ENCODE results near the gene FTSJ3.
"Not testable (repeated sequence)": the region's sequence is repeated elsewhere in the genome, so short reads cannot be mapped to it uniquely, and the experiment has no call there.

Gene FTSJ3

DNA sequence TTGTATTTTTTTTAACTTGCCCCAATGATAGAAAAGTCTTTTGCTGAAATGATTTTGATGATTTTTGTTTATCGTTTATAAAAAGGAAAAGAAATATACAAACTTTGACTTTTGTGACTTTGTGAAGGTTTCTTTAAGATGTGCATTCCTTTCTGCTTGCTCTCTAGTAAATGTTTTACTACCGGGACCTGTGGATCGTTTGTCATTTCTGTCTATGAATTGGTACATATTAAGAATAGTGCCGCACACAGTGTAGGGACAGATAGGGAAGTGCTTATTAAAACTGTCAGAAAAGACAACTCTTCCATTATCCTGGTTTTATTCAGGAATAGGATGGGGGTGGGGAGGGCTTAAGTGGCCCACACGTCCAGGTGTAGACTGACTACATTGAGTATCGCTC is 8.3 kb downstream of the FTSJ3 start:
- H3K27me3 ChIP-seq, result no peaks in the 10 kb centered on the region
- TF ChIP-seq Cebpa-rat (IDR thresholded peaks at IDR 0.05), result no peak
- no peaks in the 10 kb centered on the region for H3K9me3 ChIP-seq
- peaks cover 67% of the 10 kb centered on the region for H4K20me1 ChIP-seq
- H3K4me3 ChIP-seq, result peak overlapping the region; percentile 54
- H3K4me2 ChIP-seq, result peak overlapping the region; percentile 89
- H3K27ac ChIP-seq, result peak overlapping the region; percentile 82
- peaks cover 100% of the 10 kb centered on the region for H3K36me3 ChIP-seq
- H3K9ac ChIP-seq, result peak overlapping the region; percentile 60
- H3K4me1 ChIP-seq, result peaks cover 60% of the 10 kb centered on the region

DNA sequence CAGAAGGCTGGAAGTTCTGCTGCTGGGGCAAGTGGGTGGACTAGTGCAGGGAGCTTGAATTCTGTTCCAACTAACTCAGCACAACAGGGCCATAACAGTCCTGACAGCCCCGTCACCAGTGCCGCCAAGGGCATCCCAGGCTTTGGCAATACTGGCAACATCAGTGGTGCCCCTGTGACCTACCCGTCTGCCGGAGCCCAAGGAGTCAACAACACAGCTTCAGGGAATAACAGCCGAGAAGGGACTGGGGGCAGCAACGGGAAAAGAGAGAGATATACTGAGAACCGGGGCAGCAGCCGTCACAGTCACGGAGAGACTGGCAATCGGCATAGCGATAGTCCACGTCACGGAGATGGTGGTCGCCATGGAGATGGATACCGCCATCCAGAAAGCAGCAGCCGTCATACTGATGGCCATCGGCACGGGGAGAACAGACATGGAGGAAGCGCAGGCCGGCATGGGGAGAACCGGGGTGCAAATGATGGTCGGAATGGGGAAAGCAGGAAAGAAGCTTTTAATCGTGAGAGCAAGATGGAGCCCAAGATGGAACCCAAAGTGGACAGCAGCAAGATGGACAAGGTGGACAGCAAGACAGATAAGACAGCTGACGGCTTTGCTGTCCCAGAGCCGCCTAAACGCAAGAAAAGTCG is 9.6 kb downstream of the FTSJ3 start:
- Histone ChIP-seq H3K27ac (no peak overlapping the region), H3K4me3 (no peak overlapping the region), H3K4me2 (peak overlapping the region; percentile 89; the same call in 1 of the 2 replicates), H4K20me1 (peaks cover 64% of the 10 kb centered on the region), H3K9ac (no peak overlapping the region), H3K36me3 (peaks cover 100% of the 10 kb centered on the region), H3K4me1 (peaks cover 48% of the 10 kb centered on the region), H3K27me3 (no peaks in the 10 kb centered on the region), H3K9me3 (no peaks in the 10 kb centered on the region)
- no peak for TF ChIP-seq Cebpa-rat (IDR thresholded peaks at IDR 0.05)

DNA sequence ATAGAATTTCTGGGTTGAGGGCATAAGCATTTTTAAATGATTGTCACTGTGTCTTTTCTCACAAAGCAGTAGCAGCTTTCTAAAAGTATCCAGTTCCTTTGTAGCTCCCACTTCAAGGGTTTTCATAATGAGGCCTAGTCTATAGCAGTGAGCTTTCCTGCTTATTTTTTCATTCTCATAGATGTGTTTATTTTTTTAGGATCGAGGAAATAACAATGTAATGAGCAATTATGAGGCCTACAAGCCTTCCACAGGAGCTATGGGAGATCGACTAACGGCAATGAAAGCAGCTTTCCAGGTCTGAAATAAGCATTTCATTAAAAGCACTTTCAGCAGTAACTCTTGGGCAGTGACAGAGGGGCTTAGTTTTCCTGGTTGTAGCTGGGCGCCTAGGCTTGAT is 10.8 kb downstream of the FTSJ3 start:
- TF ChIP-seq Cebpa-rat (IDR thresholded peaks at IDR 0.05), result no peak
- Histone ChIP-seq H3K4me3 (no peak overlapping the region), H3K36me3 (peaks cover 100% of the 10 kb centered on the region), H3K27me3 (no peaks in the 10 kb centered on the region), H3K9me3 (no peaks in the 10 kb centered on the region), H3K4me2 (no peak overlapping the region), H3K4me1 (peaks cover 36% of the 10 kb centered on the region), H3K9ac (no peak overlapping the region; the same call in 1 of the 2 replicates), H3K27ac (no peak overlapping the region), H4K20me1 (peaks cover 52% of the 10 kb centered on the region)

DNA sequence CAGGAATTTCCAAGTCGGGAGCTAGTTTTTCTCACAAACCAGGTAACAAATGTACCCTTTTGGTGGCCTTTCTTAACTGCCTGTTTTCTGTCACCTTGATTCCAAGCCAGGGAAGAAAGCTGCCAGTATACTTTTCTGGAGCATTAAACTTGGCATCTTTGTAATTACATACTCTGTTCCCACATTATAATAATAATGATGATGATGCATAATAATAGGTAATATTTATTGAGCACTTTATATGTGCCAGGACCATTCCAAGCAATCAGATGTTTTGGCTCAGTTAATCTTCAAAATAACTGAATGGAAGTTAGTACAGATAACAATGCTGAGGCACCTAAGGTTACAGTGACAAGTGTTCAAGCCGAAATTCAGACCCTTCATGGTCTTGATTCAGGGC is 11.3 kb downstream of the FTSJ3 start:
- Histone ChIP-seq H3K4me2 (no peak overlapping the region), H3K36me3 (peaks cover 100% of the 10 kb centered on the region), H4K20me1 (peaks cover 46% of the 10 kb centered on the region), H3K27me3 (no peaks in the 10 kb centered on the region), H3K4me1 (peaks cover 30% of the 10 kb centered on the region), H3K9ac (no peak overlapping the region), H3K4me3 (no peak overlapping the region), H3K27ac (no peak overlapping the region), H3K9me3 (no peaks in the 10 kb centered on the region)
- no peak for TF ChIP-seq Cebpa-rat (IDR thresholded peaks at IDR 0.05)

DNA sequence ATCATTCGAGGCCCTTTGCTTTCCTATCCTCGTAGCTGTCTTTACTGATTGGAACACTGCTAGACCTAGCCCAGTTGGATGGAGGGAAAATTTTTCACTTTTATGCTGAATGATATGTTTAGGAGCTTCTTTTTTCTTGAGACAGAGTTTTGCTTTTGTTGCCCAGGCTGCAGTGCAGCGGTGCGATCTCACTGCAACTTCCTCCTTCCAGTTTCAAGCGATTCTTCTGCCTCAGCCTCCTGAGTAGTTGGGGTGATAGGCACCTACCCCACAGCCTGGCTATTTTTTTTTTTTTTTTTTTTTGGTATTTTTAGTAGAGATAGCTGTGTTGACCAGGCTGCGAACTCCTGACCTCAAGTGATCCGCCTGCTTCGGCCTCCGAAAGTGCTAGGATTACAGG is 17.5 kb downstream of the FTSJ3 start:
- Histone ChIP-seq H3K4me2 (no peak overlapping the region), H3K27ac (no peak overlapping the region), H3K9ac (no peak overlapping the region; the same call in 1 of the 2 replicates), H3K36me3 (peaks cover 99% of the 10 kb centered on the region), H3K27me3 (no peaks in the 10 kb centered on the region), H3K4me3 (no peak overlapping the region), H3K9me3 (no peaks in the 10 kb centered on the region), H4K20me1 (0 out of 2 replicates have a peak, but pooled peaks cover 40% of the 10 kb centered on the region), H3K4me1 (no peaks in the 10 kb centered on the region)
- TF ChIP-seq Cebpa-rat (IDR thresholded peaks at IDR 0.05), result no peak

DNA sequence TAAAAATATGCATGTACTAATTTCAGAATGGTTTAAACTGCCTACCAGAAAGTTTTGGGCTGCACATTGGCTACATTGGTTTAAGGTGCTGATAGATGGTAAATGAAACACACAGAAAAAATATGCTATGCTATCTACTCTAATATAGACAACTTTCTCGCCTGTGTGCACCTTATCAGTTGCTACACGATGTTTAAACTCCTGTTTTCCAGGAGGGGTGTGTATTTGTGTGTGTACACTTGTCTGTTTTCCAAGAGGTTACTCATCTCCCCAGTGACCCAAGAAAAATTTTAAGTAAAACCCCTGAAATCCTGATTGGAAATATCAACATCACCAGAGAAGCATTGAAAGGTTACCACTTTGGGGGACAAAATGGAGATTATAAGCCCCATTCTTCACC is 21.9 kb downstream of the FTSJ3 start:
- H3K9ac ChIP-seq, result no peak overlapping the region
- H3K4me3 ChIP-seq, result no peak overlapping the region
- H3K4me1 ChIP-seq, result no peaks in the 10 kb centered on the region
- no peaks in the 10 kb centered on the region for H3K27me3 ChIP-seq
- H3K27ac ChIP-seq, result no peak overlapping the region
- H3K4me2 ChIP-seq, result no peak overlapping the region
- no peaks in the 10 kb centered on the region for H3K9me3 ChIP-seq
- TF ChIP-seq Cebpa-rat (IDR thresholded peaks at IDR 0.05), result no peak
- peaks cover 99% of the 10 kb centered on the region for H3K36me3 ChIP-seq
- H4K20me1 ChIP-seq, result peaks cover 51% of the 10 kb centered on the region; the same call in 1 of the 2 replicates

DNA sequence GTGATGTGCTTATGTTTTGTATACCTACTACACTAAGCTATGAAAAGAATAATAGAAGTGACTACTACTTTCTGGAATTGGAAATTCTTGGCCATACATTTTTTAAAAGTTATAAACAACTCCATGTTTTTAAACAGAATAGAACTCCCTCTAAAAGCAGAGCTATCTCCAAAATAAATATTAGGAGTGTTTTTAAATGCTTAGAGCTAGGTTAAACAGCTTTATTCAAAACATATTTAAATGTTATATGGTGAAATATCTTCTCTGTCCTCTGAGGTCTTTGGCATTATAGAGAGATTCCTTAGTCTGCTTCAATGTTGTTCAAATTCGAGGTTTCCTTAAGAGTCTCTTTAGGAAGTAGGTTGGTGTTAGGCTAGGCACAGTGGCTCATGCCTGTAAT is 23.1 kb downstream of the FTSJ3 start:
- Histone ChIP-seq H3K27ac (no peak overlapping the region), H4K20me1 (peaks cover 55% of the 10 kb centered on the region), H3K9ac (no peak overlapping the region), H3K9me3 (no peaks in the 10 kb centered on the region), H3K4me1 (no peaks in the 10 kb centered on the region), H3K4me2 (no peak overlapping the region), H3K27me3 (no peaks in the 10 kb centered on the region), H3K36me3 (peaks cover 99% of the 10 kb centered on the region), H3K4me3 (no peak overlapping the region)
- no peak for TF ChIP-seq Cebpa-rat (IDR thresholded peaks at IDR 0.05)

DNA sequence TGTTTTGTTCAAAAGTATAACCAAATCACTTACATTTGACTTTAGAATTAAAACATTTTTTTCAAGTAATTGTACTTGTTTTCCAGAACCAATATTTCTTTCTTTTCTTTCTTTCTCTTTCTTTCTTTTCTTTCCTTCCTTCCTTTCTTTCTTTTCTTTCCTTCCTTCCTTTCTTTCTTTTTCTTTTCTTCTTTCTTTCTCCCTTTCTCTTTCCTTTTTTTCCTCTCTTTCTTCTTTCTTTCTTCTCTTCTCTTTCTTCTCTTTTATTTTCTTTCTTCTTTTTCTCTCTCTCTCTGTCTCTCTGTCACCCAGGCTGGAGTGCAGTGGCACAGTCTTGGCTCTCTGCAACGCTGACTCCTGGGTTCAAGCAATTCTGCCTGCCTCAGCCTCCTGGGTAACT is 26.7 kb downstream of the FTSJ3 start:
- no peak for TF ChIP-seq Cebpa-rat (IDR thresholded peaks at IDR 0.05)
- no peak overlapping the region for H3K27ac ChIP-seq
- H3K27me3 ChIP-seq, result no peaks in the 10 kb centered on the region
- no peak overlapping the region for H3K9ac ChIP-seq
- H3K4me1 ChIP-seq, result no peaks in the 10 kb centered on the region
- H3K9me3 ChIP-seq, result no peaks in the 10 kb centered on the region
- H3K4me3 ChIP-seq, result no peak overlapping the region
- peaks cover 66% of the 10 kb centered on the region for H4K20me1 ChIP-seq
- no peak overlapping the region for H3K4me2 ChIP-seq
- peaks cover 100% of the 10 kb centered on the region for H3K36me3 ChIP-seq

DNA sequence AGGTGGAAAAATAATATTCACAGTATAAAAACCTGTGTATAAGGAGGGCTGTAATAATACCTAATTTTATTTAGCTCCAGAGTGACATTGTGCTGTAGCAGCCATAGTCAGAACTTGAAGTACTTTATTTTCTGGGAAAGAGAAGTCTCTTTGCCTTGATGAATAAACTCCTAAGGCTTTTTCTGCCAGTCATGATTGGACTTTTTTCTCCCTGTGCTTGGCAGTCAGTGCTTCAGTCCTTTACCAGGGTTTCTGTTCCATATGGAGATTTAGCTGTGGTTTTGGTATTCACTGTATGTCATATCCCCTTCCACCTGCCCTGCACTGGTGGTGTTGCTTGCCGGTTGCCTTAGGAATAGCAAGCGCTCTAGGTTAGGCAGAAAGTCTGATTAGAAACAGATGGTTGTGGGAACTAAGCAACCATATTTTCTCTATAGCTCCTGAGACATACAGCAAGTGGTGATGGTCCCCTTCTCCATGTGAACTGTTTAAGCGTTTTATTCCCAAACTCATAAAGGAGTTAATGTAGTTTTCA is 28.8 kb downstream of the FTSJ3 start:
- no peak overlapping the region for H3K27ac ChIP-seq
- no peaks in the 10 kb centered on the region for H3K27me3 ChIP-seq
- H3K4me1 ChIP-seq, result no peaks in the 10 kb centered on the region
- no peak overlapping the region for H3K9ac ChIP-seq
- H3K4me3 ChIP-seq, result no peak overlapping the region
- H3K36me3 ChIP-seq, result peaks cover 99% of the 10 kb centered on the region
- H3K4me2 ChIP-seq, result no peak overlapping the region
- no peaks in the 10 kb centered on the region for H3K9me3 ChIP-seq
- TF ChIP-seq Cebpa-rat (IDR thresholded peaks at IDR 0.05), result no peak
- peaks cover 67% of the 10 kb centered on the region for H4K20me1 ChIP-seq

DNA sequence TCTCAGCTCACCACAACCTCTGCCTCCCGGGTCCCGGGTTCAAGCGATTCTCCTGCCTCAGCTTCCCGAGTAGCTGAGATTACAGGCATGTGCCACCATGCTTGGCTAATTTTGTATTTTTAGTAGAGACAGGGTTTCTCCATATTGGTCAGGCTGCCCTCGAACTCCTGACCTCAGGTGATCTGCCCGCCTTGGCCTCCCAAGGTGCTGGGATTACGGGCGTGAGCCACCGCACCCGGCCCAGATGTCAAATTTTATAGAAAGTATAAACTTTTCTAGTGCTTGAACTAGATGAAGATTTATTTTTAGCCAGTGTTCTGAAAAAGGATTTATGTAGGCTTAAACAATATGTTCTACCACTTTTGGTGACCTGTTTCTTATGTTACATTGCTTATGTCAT is 31.1 kb downstream of the FTSJ3 start:
- H3K9ac ChIP-seq, H3K27me3 ChIP-seq, H3K4me3 ChIP-seq, H3K9me3 ChIP-seq, H3K27ac ChIP-seq, H3K4me2 ChIP-seq, H3K4me1 ChIP-seq: not testable (repeated sequence)
- peaks cover 99% of the 10 kb centered on the region for H3K36me3 ChIP-seq
- peaks cover 88% of the 10 kb centered on the region for H4K20me1 ChIP-seq

All from BLaER1 (cell line).